HL-60 (cell line): ENCODE data around the gene IKZF5.

Experiments
- DNase-seq, 2 experiments: peaks; one replicate each; pipeline ENCODE4 v3.0.0-alpha.2; 2010 to 2020; ENCODE audit warnings: low read depth in 1 of 2, low spot score in 1 of 2
- H3K27ac ChIP-seq: fragments of 250-450 bp; sonication (Bioruptor Pico); replicated peaks from 2 replicates; pipeline ENCODE4 v1.5.1; 2020; ENCODE audit warnings: mild to moderate bottlenecking, moderate library complexity
- H3K27me3 ChIP-seq: fragments of 250-450 bp; sonication (Bioruptor Pico); 2 replicates; pipeline ENCODE4 v1.5.1; 2021; ENCODE audit warnings: mild to moderate bottlenecking, moderate library complexity; ENCODE audit not compliant: insufficient read depth, poor library complexity, severe bottlenecking
- H3K4me3 ChIP-seq: replicated peaks from 2 replicates; pipeline ENCODE4 v1.5.1; 2011; ENCODE audit warnings: mild to moderate bottlenecking, control low read depth, low read length; ENCODE audit not compliant: insufficient read depth
- CTCF ChIP-seq: IDR thresholded peaks from one replicate; pipeline ENCODE4 v1.5.1; 2011; ENCODE audit warnings: low read length, control low read depth, inconsistent platforms; ENCODE audit not compliant: insufficient read depth
- GABPA ChIP-seq: IDR thresholded peaks from 2 replicates; pipeline ENCODE4 v1.6.1; 2012; ENCODE audit warnings: low read depth
- POLR2AphosphoS5 ChIP-seq: IDR thresholded peaks from 2 replicates; pipeline ENCODE4 v1.6.1; 2012; ENCODE audit warnings: low read depth
- REST ChIP-seq: IDR thresholded peaks from 2 replicates; pipeline ENCODE4 v1.6.1; 2012; ENCODE audit warnings: low read depth; ENCODE audit not compliant: insufficient replicate concordance
- SPI1 ChIP-seq: IDR thresholded peaks from 2 replicates; pipeline ENCODE4 v1.6.1; 2012; ENCODE audit warnings: low read depth, mild to moderate bottlenecking, borderline replicate concordance

Gene IKZF5

GRCh38 chr10:122957474-122957873, 51.1 kb downstream of the IKZF5 start:
- H3K4me3 ChIP-seq, result no peak overlapping the region
- no peak overlapping the region for H3K27ac ChIP-seq
- TF ChIP-seq CTCF (no peak), REST (no peak), SPI1 (no peak), POLR2AphosphoS5 (no peak), GABPA (no peak)
- H3K27me3 ChIP-seq, result no peaks in the 10 kb centered on the region
- DNase-seq, result no peak

GRCh38 chr10:122955892-122956291, 52.7 kb downstream of the IKZF5 start:
- Histone ChIP-seq H3K4me3 (no peak overlapping the region), H3K27me3 (no peaks in the 10 kb centered on the region), H3K27ac (no peak overlapping the region)
- DNase-seq, result no peak
- TF ChIP-seq POLR2AphosphoS5 (no peak), GABPA (no peak), CTCF (no peak), REST (no peak), SPI1 (no peak)

- Histone ChIP-seq H3K27me3 (no peaks in the 10 kb centered on the region), H3K27ac (peak overlapping the region; percentile 56), H3K4me3 (no peak overlapping the region)
- TF ChIP-seq CTCF (no peak), POLR2AphosphoS5 (no peak), SPI1 (no peak), GABPA (no peak), REST (no peak)
- DNase-seq, result no peak
Observed at GRCh38 chr10:122954731-122955050, 53.9 kb downstream of the IKZF5 start.
